ENCODE measurements around the gene EBNA1BP2.
"Not testable (repeated sequence)": the region's sequence is repeated elsewhere in the genome, so short reads cannot be mapped to it uniquely, and the experiment has no call there.

EBNA1BP2 gene

DNA sequence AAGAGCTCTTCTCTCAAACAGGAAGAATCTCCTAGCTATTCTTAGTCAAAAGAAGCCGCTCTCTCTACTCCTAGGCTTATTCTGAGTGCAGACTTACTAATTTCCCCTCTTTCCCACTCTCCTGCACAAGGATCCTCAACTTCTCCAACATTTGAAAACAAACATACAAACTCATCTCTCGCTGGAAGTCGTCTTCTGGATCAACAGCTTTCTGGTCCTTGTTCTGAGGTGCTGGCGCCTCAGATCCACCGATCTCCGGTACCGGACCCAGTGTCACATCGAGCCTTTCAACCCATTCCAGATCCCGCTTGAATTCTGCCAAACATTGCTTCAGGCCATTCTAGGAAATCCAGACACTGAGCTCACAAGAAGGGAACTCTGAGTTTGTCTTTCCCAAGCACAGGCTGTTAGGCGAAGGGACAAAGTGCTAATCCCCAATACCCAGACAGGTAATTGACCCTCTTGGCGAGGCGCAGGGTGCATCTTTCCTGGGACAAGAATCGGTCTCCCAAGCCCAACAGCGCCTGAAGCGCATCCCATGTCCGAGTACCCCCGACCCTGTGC is 696 bp downstream of the EBNA1BP2 start:
- FAIRE-seq: no peak

DNA sequence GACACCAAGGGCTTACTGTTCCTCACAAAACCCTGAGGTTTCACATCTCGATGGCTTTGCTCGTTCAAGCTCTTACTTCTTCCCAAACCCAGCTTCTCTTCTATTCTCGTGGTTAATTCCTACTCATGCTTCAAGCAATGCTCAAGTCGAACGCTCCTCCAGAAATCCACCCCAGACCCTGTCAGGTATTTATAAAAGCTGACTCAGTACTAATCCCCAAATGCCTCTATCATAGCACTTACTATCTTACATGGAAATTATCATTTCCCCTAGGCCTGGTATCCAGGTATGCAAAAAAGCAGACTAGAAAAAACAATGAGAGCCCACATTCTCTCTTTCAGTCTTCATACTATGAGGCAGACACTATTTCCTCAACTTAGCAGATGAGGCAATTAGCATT is 6.3 kb downstream of the EBNA1BP2 start:
- FAIRE-seq: no peak

DNA sequence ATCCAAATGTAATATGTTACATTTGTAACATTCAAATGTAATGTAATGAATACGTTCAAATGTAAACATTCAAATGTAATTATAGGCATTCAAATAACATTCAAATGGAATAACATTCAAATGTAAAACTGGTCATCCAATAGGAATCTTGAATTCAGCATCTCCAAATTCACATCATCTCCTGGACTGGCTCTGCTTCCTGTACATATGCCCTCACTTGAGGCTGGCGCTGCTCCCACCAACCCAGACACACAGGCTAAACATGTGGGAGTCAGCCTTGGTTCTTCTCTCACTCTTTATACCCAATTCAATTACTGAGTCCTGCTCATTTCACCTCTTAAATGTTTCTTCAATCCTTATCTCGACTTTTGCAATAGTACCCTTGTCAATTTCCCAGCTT is 6.9 kb downstream of the EBNA1BP2 start:
- FAIRE-seq: no peak

DNA sequence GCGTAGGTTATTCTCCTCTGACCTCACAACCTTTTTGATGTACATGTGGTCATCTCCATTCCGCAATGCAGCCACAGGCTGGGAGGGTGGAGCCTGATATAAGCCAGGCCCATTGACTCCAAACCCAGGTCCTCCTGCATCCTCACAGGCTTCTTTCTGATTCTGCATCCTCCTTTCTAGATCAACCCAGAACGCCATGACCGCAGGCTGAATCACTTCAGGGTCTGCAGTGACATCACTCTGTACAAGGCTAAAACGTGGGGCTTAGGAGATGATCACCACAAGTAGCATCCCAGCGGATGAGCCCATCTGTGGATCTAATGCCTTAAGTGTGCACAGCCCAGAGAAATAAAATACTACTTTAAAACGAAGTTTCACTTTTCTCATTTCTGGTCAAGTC is 16.1 kb downstream of the EBNA1BP2 start:
- no peak for FAIRE-seq

DNA sequence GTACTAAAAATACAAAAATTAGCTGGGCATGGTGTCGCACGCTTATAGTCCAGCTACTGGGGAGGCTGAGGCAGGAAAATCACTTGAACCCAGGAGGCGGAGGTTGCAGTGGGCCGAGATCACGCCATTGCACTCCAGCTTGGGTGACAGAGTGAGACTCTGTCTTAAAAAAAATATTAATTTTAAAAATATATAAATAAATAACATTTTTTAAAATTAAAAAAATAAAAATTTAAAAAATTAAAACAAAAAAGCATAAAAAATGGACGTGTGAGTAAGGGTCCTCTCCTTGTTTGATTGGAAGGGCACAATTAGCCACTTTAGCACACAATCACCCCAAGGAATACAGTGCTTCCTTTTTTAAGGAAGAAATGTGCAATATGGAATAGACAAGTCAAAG is 18.6 kb downstream of the EBNA1BP2 start:
- FAIRE-seq: no peak

DNA sequence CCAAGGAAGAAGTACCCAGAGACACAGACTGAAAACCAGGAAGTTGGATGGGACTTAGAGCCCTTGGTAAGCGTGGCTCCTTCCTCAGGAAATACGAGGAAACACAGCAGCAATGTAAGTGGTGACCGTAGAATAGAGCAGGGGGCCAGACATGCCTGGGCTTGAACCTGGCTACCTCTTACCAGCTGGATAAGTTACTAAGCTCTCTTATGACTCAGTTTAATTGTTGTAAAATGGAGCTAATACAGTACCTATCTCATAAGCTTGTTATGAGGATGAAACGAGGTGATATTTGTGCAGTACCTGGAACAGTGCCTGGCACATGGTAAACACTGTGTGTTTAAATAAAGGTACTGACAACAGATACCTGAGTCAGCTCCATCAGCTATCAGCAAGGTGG is 19.2 kb downstream of the EBNA1BP2 start:
- no peak for FAIRE-seq

DNA sequence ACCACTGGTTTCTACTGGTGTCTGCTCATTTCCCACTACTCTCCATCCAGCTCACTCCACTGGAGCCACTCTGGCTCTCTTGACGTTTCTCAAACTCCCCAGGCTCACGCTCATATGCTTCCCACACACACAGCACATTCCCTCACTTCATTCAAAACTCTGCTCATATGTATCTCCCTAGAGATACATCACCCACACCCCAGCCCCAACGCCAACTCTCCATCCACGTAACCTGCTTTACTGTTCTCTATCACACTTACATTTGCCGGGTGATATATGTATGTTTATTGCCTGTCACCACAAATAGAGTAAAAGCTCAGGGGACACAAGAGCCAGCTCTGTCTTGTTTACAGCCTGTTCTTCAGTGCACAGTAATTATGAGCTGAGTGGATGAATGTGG is 22.2 kb downstream of the EBNA1BP2 start:
- no peak for FAIRE-seq

DNA sequence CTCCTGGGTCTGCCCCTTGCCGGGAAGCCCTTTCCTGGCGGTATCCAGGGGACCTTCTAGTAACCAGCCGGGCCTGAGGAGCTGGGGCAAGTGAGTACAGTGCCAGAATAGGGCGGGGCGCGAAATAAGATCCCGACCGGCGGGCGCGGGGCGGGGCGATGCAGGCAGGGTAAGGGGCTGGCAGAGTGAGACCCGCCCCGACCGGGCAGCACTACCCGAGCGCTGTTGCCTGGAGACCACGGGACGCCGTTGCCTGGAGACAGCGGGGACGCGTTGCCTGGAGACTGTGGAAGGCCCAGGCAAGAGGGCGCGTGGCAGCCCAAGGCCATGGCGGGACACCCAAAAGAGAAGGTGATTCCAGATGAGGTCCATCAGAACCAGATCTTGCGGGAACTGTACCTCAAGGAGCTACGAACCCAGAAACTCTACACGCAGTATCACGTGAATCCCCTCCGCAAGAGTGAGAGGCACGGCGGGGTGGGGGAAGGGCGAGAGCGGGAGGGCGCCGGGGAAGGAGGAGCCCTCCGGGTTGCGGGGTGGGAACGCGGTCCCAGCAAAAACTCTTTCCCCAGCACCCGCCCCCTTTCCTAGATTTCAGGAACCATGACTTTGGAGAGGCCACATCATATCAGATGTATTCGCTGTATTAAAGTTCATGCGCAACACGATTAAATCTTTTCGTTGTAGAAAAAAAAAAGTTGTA is 24.3 kb downstream of the EBNA1BP2 start:
- FAIRE-seq: no peak

DNA sequence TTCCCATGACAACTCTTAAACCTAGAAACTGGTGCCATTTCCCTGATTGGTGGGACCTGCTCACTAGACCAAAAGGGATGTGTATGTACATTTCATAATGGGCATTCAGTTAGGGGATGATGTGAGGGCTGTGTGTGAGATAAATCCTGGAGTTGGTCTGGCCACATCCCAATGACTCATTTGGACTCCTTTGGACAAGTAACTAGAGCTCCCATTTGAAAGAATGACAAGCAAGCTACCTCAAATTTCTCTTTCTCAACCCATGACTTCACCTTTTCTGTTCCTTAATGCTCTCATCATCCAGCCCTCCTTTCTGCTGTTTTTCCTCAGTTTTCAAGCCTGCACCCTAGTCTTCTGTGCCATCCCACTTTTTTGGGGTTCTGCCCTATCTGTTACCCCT is 27.9 kb downstream of the EBNA1BP2 start:
- FAIRE-seq: no peak

DNA sequence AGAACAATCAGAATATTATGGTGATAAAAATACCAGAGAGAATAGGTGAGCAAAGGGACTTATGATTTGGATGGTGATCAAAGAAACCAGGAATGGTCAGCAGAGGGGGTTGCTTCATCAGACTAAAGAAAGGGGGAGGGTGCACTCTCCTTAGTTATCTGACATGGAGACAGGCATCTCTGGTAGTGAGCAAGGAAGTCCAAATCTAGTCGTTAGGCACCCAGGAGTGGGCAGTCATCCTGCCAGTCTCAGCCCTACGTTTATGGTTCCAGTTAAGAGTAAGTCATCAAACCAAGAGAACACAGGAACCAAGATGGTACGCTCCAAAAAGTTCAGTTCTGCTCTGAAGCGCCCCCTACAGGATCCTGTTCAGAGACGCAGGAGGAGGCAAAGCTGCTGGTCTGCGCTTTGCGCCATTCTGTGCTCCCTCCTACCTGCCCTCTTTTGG is 28.6 kb downstream of the EBNA1BP2 start:
- no peak for FAIRE-seq

DNA sequence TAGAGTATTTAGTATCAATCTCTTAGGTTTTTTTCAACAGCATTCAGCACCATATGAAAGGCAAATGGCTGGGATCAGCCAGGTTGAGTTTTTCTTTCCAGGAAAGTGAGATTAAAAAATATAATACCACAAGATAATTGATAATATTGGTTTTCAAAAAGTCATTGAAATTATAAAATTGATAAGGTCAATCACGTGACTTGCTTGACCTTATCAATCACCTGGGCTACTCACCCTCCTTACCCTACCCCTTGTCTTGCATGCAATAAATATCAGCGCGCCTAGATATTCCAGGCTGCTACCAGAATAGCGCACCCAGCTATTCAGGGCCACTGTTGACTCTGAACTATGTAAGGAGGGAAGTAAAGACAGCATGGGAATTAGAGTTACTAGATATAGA is 31.5 kb downstream of the EBNA1BP2 start:
- no peak for FAIRE-seq

DNA sequence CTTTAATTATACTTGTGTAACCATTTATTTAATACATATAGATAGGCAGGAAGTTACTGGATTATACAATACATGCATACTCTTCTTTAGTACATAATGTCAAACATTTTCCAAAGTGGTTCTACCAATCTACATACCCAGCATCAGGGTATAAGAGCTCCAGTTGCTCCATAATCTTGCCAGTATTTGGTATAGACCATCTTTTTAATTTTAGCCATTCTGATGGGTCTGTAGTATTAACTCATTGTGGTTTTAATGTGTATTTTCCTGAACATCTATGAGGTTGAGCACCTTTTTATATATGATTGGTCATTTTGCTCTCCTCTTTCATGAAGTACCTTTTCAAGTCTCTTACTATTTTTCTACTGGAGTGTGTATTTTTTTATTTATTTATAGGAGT is 32.1 kb downstream of the EBNA1BP2 start:
- FAIRE-seq: no peak

DNA sequence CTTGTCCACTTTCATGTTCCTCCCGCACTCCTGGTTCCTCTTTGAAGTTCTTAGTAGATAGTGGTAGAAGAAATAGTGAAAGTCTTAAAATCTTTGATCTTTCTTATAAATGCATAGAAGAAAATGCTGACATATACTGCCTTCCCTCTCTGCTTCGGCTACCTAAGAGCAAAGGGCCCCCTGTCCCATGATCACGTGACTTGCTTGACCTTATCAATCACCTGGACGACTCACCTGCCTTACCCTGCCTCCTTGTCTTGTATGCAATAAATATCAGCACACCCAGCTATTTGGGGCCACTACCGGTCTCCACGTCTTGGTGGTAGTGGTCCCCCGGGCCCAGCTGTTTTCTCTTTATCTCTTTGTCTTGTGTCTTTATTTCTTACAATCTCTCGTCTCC is 32.8 kb downstream of the EBNA1BP2 start:
- not testable (repeated sequence) for FAIRE-seq

DNA sequence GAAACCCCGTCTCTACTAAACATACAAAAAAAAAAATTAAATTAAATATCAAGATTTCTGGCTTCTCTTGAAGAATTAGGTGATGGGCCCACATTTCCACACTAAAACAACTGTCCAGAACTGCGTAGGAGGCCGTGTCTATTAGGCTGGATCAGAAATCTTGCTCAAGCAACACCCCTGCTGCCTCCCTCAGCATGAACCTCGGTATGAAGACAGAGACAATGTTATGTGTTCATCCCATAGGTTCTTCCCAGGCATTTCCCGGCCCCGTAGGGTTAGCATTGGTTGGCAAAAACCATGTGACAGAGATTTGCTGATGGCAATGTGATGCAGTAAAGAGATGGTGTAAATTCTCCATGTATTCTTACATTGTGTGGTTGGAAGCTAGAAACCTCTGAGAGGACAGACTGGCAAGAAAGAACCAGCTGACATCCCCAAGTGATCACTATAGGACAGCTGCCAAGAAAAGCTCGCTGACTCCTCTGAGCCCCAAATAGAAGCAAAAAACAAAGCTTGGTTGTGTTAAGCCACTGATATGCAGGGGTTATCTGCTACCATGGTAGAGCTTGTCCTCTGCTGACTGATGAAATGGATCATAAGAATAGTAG is 34.5 kb downstream of the EBNA1BP2 start:
- FAIRE-seq: no peak

DNA sequence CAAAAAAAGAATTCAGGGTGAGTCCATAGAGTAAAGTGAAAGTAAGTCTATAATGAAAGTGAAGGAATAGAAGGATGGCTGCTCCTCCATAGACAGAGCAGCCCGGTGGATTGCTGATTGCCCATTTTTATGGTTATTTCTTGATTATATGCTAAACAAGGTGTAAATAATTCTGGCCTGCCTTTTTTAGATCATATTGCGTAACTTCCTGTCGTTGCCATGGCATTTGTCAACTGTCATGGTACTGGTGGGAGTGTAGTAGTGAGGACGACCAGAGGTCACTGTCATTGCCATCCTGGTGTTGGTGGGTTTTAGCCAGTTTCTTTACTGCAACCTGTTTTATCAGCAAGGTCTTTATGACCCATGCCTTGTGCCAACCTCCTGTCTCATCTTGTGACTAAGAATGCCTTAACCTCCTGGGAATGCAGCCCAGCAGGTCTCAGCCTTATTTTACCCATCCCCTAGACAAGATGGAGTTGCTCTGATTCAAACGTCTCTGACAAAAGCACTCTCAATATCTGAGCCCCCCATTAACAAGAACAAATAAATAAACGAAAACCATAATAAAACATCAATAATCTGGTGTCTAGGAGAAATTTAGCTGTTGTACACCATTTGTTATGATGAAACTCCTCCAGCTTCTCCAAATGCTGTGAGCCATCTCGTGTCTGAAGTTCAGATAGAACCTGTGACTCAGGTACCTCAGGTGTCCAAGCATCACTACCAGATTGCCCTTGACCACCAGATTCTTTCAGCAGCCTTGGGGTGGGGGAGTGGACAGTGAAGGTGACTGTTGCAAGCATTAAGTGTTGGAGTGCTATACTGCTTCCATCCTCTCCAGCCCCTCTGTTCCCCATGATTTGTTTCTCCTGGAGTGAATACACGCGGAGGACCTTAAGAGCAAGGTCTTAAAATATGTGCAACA is 36.0 kb downstream of the EBNA1BP2 start:
- no peak for FAIRE-seq

DNA sequence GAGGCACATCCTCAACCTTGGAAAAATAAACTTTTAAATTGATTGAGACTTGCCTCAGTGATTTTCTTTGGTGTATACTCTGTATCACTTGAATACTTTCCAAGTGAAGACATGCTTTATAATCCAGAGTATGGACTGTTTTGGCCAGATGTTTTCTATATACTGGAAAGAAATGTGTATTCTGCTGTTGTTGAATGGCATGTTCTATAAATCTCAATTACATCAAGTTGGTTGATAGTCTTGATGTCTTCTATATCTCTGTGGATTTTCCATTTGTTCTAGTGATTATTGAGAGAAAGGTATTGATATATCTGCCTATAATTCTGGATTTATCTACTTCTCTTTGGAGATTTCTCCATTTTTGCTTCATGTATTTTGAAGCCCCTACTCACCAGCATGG is 37.5 kb downstream of the EBNA1BP2 start:
- FAIRE-seq: no peak

DNA sequence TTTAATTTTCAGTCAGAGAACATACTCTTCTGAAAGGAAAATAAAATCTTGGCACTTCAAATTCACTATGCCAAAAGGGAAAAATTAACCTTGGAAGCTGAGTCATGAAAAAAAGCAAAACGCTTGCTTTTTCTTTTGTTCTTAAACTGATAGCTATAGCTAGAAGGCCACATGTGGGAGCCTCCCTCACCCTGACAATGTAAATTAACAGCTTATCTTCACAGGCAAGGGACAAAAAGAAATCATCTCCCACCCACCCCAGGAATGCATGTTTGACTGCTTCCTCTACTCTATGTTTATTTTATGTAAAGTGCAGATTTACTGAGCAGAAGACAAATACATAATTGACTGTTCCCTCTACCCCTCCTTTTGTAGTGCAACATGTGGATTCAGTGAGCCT is 38.0 kb downstream of the EBNA1BP2 start:
- no peak for FAIRE-seq

DNA sequence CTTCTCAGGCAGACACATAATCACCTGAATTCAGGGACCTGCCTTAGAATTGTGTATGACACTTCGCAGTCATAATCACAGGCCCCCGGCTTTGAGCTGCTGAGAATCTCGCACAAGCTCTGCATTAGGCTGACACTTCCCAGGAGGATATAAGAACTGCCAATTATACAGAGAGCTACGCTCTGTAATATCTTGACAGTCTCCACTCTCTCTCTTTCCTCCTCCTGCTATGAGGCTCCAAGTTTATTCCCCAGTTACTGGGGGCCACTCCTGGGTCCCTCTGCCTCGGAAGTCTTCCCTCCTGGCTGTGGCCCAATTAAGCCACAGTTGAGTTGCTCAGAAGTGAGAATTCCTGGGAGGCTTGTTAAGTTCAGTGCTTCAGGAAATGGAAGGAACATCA is 42.7 kb downstream of the EBNA1BP2 start:
- no peak for FAIRE-seq

DNA sequence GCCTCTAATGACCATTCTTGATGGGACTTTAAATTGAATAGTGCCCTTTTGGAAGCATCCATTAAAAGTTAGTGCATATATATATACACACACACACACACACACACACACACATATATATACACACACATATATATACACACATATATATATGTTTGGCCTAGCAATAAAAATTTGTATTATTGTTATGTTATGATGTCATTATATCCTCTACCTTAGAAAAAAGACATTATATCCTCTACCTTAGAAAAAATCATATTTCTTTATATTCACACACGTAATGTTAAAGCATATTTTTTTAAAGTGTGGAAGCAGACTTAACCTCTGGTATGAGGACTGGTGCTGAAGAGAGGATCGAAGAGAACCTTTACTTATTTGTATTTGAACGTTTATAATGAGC is 43.3 kb downstream of the EBNA1BP2 start:
- FAIRE-seq: no peak

DNA sequence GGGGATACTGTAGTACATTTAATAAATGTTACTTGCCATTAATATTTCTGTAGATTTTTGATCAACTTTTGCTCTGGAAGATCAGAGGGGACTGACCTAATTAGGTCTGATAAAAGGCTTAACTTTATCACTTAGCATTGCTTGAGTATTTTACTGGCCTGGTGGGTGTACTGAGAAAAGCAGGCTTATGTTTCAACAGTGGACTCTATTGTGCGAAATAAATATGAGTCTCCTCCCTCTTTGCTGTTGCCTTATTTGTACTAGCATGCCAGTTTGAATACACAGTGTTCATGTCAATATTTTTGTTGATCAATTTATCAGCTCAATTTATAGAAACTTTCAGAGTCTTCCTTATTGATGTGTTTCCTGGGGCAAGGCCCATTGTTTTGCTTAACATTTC is 49.1 kb downstream of the EBNA1BP2 start:
- FAIRE-seq: no peak

DNA sequence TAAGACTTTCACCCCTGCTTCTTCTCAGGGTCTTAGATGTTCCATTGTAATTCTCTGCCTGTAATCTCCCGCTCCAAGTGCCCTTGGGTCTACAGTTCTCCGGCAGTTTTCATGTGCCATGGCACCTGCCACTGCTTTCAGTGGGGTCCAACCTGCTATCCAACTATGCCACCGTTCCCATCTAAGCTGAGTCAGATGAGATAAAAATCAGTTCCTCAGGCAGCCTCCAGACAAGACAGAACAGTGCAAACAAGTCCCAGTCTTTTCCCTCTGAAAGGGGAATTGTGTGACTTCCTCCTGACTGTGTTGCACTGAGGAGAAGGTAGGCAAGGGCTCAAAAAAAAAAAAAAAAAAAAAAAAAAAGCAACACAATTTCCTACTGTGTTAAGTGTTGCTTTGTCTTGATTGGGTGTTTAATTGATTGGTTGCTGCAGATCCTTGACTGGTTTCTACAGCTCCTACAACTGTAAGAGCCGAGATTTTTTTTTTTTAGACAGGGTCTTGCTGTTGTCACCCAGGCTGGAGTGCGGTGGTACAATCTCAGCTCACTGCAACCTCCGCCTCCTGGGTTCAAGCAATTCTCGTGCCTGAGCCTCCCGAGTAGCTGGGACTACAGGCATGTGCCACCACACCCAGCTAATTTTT is 50.7 kb downstream of the EBNA1BP2 start:
- FAIRE-seq: no peak

DNA sequence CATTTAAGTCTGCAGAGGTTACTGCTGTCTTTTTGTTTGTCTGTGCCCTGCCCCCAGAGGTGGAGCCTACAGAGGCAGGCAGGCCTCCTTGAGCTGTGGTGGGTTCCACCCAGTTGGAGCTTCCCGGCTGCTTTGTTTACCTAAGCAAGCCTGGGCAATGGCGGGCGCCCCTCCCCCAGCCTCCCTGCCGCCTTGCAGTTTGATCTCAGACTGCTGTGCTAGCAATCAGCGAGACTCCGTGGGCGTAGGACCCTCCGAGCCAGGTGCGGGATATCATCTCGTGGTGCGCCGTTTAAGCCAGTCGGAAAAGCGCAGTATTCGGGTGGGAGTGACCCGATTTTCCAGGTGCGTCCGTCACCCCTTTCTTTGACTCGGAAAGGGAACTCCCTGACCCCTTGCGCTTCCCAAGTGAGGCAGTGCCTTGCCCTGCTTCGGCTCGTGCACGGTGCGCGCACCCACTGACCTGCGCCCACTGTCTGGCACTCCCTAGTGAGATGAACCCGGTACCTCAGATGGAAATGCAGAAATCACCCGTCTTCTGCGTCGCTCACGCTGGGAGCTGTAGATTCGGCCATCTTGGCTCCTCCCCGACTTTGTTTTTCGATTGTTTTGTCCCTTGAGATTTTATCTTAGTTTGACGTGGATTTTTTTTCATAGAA is 52.0 kb downstream of the EBNA1BP2 start:
- FAIRE-seq: not testable (repeated sequence)
